Epithelial cell of esophagus (primary cell): ENCODE measurements around the gene MEGF6.
"Not testable (repeated sequence)": the region's sequence is repeated elsewhere in the genome, so short reads cannot be mapped to it uniquely, and the experiment has no call there.

Experiments used
- DNase-seq: peaks from one replicate; pipeline ENCODE4 v3.0.0; 2010; ENCODE audit warnings: low read depth
- H3K4me3 ChIP-seq: 2 replicates; pipeline ENCODE4 v1.5.1; 2011; ENCODE audit warnings: mild to moderate bottlenecking, low read length, control low read depth
- TF ChIP-seq, protein P1 (sequence below): IDR thresholded peaks from 2 replicates; pipeline ENCODE4 v1.5.1; 2011; ENCODE audit warnings: low read depth, mild to moderate bottlenecking, low read length, control low read depth, inconsistent platforms; ENCODE audit not compliant: insufficient read depth; ENCODE audit errors: missing control alignments

MEGF6 gene

DNA sequence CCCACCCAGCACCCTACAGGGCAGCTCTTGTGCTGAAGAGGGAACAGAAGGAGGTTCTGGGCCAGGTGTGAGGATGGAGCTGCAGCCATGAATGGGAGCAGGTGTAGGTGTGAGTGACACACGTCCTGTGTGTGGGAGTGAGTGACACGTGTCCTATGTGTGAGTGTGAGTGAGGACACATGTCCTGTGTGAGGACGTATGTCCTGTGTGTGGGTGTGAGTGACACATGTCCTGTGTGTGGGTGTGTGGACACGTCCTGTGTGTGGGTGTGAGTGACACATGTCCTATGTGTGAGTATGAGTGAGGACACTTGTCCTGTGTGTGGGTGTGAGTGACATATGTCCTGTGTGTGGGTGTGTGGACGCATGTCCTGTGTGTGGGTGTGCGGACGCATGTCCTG, 26.4 kb downstream of the MEGF6 start:
- H3K4me3 ChIP-seq, result no peak overlapping the region
- DNase-seq, result no peak
- TF ChIP-seq, protein P1, sequence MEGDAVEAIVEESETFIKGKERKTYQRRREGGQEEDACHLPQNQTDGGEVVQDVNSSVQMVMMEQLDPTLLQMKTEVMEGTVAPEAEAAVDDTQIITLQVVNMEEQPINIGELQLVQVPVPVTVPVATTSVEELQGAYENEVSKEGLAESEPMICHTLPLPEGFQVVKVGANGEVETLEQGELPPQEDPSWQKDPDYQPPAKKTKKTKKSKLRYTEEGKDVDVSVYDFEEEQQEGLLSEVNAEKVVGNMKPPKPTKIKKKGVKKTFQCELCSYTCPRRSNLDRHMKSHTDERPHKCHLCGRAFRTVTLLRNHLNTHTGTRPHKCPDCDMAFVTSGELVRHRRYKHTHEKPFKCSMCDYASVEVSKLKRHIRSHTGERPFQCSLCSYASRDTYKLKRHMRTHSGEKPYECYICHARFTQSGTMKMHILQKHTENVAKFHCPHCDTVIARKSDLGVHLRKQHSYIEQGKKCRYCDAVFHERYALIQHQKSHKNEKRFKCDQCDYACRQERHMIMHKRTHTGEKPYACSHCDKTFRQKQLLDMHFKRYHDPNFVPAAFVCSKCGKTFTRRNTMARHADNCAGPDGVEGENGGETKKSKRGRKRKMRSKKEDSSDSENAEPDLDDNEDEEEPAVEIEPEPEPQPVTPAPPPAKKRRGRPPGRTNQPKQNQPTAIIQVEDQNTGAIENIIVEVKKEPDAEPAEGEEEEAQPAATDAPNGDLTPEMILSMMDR, result no peak

DNA sequence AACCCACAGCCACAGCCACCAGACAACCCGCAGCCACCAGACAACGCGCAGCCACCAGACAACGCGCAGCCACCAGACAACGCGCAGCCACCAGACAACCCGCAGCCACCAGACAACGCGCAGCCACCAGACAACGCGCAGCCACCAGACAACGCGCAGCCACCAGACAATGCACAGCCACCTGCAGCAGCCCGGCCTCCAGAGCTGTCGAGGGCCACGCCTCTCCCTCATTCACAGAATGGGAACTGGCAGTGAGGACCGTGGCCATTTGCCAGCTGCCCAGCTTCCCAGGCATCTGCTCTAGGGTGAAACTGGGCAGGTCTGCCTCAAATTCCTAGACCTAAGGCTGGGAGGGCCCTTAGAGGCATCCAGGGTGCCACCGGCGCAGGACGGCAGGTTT, 27.6 kb downstream of the MEGF6 start:
- not testable (repeated sequence) for DNase-seq, H3K4me3 ChIP-seq

DNA sequence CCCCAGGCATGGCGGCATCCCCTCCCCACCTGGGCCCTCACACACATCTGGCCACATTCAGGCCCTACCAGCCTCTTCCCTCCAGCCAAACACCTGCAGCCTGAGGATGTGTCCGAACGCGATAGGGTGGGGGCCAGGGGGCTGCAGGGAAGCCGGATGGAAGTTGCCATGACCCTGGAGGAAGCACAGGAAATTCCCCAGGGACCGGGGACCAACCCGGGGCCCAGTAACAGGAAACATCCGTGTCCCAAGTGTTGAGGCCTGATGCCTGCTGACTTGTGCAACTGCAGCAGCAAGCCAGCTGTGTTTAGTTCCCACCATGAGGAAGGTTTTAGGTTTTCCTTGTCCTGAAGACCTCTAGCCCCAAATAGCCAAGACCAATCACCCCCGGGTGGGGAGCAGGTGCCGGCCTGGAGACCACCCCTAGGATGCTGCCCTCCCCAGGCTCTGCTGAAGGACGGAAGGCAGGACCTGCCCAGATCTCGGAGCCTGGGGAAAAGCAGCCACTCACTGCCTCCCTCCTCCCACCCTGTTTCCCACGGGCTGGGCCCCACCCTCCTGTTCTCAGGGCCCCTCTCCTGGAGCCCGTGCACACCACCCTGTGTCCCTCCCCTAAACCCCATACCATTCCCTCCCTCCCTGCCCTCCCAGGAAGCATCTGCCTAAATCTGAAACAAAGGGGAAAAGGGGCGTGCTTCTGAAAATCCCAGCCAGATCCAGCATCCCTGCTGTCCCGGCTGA, 29.8 kb downstream of the MEGF6 start:
- no peak overlapping the region for H3K4me3 ChIP-seq
- DNase-seq, result no peak
- TF ChIP-seq, protein P1, result no peak

DNA sequence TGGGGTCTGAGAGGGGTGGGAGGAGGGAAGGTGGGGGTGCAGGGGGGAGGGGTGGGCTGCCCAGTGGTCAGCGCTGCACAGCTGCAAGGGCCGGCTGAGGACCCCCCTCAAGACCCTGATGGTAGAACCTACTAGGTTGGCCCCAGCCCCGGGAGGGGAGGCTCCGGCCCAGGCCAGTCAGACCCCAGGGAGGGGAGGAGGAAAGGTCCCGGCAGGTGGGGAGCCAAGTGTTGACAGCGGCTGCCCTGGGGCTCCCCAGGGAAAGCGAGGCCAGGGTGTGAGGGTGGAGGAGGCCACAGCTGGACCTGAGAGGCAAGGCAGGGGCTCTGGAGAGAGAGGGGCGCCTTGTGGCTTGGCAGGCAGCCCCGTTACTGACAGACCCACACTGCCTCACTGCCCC, 31.1 kb downstream of the MEGF6 start:
- no peak overlapping the region for H3K4me3 ChIP-seq
- TF ChIP-seq, protein P1, result no peak
- DNase-seq, result no peak

DNA sequence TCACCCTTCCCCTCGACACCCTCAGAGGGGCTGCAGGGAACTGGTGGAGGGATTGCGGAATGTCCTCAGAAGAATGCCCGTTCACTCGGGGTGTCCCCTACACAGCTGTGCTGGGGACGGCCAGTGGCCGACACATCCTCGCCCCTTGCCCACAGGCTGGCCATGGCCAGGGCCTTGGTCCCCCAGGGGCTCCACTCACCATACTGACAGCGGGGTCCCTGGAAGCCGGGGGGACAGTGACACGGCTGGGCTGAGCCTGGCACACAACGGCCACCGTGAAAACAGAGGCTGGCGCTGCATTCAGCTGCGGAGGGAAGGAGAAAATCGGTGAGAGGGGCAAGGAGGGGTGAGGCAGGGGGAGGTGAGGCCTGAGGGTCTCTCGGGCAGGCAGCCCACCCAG, 31.7 kb downstream of the MEGF6 start:
- no peak overlapping the region for H3K4me3 ChIP-seq
- TF ChIP-seq, protein P1, result no peak
- no peak for DNase-seq

DNA sequence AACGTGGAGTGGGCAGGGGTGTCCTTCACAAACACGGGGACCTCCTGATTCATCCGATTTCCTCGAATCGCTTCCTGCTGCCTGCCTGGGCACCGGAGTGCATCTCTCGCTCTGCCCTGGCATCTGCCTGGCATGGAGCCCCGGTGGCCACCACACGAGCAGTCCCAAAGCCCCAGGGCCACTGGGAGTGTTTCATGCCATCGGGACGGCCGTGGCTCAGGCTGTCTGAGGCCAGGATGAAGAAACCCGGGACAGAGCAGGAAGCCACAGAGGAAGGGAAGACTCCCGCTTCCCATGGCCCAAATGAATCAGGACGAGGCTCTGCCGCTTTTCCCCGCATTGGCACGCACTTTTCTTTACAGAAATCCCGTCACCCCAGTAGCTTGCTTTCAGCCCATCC, 32.4 kb downstream of the MEGF6 start:
- H3K4me3 ChIP-seq, result no peak overlapping the region
- TF ChIP-seq, protein P1, result no peak
- no peak for DNase-seq

DNA sequence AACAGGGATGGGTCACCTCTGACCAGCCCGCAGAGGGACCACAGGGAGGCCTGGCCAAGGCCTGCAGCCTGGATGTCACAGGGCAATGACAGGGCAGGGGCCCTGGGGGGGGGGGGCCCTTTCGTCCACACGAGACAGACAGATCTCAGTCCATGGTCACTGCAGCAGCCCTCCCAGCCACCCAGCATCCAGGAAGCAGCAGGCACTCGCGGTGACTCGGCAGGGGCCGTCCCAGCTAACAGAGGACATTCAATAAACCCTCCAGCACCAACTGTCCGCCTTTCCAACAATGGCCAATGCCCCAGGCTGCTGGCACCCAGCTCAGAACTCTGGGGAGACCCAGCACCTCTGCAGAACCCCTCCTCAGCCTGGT, 32.9 kb downstream of the MEGF6 start:
- no peak overlapping the region for H3K4me3 ChIP-seq
- no peak for DNase-seq
- TF ChIP-seq, protein P1, result no peak
